Right lobe of liver (tissue), 4 donors: ENCODE data around the gene PTGFR.

ENCODE experiments used
- CTCF ChIP-seq, 4 donors: fragments of 200-600 bp in 3 of 4; fragments of 450-650 bp in 1 of 4; IDR thresholded peaks; one replicate each; pipeline versions ENCODE4 v1.5.1 to v1.8.0; 2016 to 2022; ENCODE audit warnings: antibody characterized with exemption in 4 of 4, mild to moderate bottlenecking in 2 of 4
- POLR2A ChIP-seq: fragments of 450-650 bp; IDR thresholded peaks from one replicate; pipeline ENCODE4 v1.6.1; 2017; ENCODE audit warnings: antibody characterized with exemption, mild to moderate bottlenecking
- donor health status: DM: no; HTN: no; CAD: no.
- donor health status: DM: no; HTN: no; CAD: no.
- donor health status: DM: no; HTN: yes; CAD: no.

DNA sequence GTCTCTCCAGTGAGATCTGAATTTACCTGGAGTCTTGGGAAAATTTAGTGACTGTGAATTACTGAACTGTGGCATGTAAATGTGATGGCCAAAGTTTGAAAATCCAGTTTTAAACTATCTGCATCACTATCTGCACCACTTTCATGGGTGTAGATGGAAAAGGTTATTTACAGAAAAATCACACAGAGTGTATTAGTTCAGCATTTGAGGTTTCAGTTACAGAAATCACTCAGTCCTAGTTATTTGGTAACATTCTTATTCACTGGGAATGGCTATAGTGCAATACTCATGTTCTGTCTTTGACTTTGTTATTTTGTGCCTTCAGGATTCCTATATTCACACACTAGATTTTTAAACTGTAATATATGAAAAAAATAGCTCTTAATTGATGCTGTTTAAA lies 68.9 kb downstream of the PTGFR start:
- no peak for TF ChIP-seq CTCF (IDR thresholded peaks at IDR 0.05)
- TF ChIP-seq POLR2A: no peak
